ENCODE data around the gene TSFM.

TSFM gene

DNA sequence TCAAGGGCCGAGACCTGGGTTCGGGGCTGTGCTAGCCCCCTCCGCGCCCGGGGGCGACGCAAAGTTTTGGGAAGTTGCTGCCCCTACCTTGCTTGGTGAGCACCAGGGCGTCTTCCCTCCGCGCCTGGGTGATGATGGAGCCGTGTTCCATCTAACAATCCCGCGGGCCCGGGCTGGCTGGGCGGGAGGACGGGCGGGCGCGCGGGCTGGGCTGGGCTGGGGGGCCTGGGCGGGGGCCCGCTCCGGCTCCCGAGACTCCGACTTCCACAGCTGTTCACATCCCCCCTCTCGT, 63.6 kb downstream of the TSFM start:
- TF ChIP-seq, protein P1, sequence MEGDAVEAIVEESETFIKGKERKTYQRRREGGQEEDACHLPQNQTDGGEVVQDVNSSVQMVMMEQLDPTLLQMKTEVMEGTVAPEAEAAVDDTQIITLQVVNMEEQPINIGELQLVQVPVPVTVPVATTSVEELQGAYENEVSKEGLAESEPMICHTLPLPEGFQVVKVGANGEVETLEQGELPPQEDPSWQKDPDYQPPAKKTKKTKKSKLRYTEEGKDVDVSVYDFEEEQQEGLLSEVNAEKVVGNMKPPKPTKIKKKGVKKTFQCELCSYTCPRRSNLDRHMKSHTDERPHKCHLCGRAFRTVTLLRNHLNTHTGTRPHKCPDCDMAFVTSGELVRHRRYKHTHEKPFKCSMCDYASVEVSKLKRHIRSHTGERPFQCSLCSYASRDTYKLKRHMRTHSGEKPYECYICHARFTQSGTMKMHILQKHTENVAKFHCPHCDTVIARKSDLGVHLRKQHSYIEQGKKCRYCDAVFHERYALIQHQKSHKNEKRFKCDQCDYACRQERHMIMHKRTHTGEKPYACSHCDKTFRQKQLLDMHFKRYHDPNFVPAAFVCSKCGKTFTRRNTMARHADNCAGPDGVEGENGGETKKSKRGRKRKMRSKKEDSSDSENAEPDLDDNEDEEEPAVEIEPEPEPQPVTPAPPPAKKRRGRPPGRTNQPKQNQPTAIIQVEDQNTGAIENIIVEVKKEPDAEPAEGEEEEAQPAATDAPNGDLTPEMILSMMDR (IDR thresholded peaks at IDR 0.05; ENCODE audit: low read depth, low read length) = no peak
- H3K4me3 ChIP-seq (ENCODE audit: low read depth, low read length) = peak overlapping the region; percentile 99

DNA sequence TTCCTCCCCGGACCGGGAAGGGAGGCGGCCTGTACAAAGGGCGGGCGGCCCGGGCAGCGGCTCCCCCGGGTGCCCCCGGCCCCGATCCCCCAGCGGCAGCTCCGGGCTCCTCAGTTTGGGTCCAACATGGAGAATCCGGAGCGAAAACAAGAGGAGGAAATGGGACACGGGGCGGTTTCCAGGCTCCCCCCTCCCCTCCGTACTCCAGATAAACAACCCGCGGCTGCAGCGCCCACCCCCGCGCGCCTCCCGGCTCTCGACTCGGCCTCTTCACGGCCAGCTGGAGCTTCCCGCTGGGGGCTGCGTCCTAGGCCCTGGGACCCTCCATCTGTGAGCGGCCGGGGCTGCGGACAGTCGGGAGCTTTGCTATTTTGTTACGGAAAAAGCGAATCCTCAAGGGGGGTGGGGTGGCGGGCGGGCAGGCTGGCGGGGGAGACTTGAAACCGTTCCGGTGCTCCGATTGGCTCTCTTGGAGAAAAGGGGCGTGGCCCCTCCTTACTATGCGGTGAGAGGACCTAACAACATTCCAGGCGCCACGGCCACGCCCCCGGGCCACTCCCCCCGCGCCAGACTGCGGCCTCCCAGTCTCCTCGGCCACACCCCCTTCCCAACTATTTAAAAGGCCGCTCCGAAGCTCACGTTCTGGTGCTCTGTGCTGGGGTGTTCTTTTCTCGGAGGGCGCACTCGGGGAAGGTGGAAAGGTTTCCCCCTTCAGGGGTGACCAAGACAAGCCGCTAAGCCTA, 64.2 kb downstream of the TSFM start, which contains the start of gene CTDSP2:
TSS of gene CTDSP2 (minus strand) at position 153 of the 743 bp plus-strand sequence. CDS start 294 bp downstream, outside the sequence.
- TF ChIP-seq, protein P1 (IDR thresholded peaks at IDR 0.05; ENCODE audit: low read depth, low read length) = no peak
- peak within 1 kb of the TSS; percentile 99 for H3K4me3 ChIP-seq (ENCODE audit: low read depth, low read length)
